AG09309 (cell line): Measurements from ENCODE around the gene IGSF9B.

ENCODE experiments used
- DNase-seq: peaks from one replicate; pipeline ENCODE4 v3.0.0-alpha.2; 2010; ENCODE audit warnings: low read depth
- H3K4me3 ChIP-seq: 2 replicates; pipeline ENCODE4 v1.5.1; 2011; ENCODE audit warnings: mild to moderate bottlenecking, low read depth, low read length, moderate library complexity; ENCODE audit not compliant: control insufficient read depth
- CTCF ChIP-seq: IDR thresholded peaks from 2 replicates; pipeline ENCODE4 v1.5.1; 2011; ENCODE audit warnings: mild to moderate bottlenecking, low read depth, low read length, inconsistent platforms; ENCODE audit not compliant: insufficient read depth, control insufficient read depth; ENCODE audit errors: missing control alignments

IGSF9B gene

GRCh38 chr11:133978794-133979193 lies 22.0 kb upstream of the IGSF9B start:
- H3K4me3 ChIP-seq = no peak overlapping the region
- TF ChIP-seq CTCF = no peak
- no peak for DNase-seq

GRCh38 chr11:133977067-133977677 lies 20.4 kb upstream of the IGSF9B start:
- TF ChIP-seq CTCF = no peak
- no peak overlapping the region for H3K4me3 ChIP-seq
- DNase-seq = no peak

- no peak for TF ChIP-seq CTCF
- DNase-seq = no peak
- no peak overlapping the region for H3K4me3 ChIP-seq
Observed at GRCh38 chr11:133975488-133975849, 18.7 kb upstream of the IGSF9B start.

- no peak overlapping the region for H3K4me3 ChIP-seq
- no peak for DNase-seq
- no peak for TF ChIP-seq CTCF
Observed at GRCh38 chr11:133974836-133975487, 18.2 kb upstream of the IGSF9B start.

- no peak for DNase-seq
- TF ChIP-seq CTCF = no peak
Observed at GRCh38 chr11:133971881-133972280, 15.1 kb upstream of the IGSF9B start.

GRCh38 chr11:133969112-133969511 lies 12.3 kb upstream of the IGSF9B start:
- H3K4me3 ChIP-seq = no peak overlapping the region
- DNase-seq = no peak
- no peak for TF ChIP-seq CTCF

More at GRCh38 chr11:133971881-133972280, 15.1 kb upstream of the IGSF9B start:
- no peak overlapping the region for H3K4me3 ChIP-seq
